Measurements from ENCODE around the gene RGS6. TPM values are rescaled to one million over a fixed set of nuclear protein-coding genes. Genes with fewer than 3 reads are reported as not detected.

Gene RGS6
- total RNA-seq, 1 experiment from 2014 or later, result not detected

GRCh38 chr14:72401632-72402376 is 469.6 kb downstream of the RGS6 start:
- Histone ChIP-seq H3K4me1 (no peaks in the 10 kb centered on the region), H3K4me3 (no peak overlapping the region), H3K36me3 (no peaks in the 10 kb centered on the region), H3K27me3 (no peaks in the 10 kb centered on the region), H3K9me3 (replicated peaks) (no peaks in the 10 kb centered on the region), H3K27ac (no peak overlapping the region)
- DNase-seq, result peak in 1 of 2 experiments; percentile 34

GRCh38 chr14:72402377-72402772 is 470.1 kb downstream of the RGS6 start:
- H3K4me3 ChIP-seq, result no peak overlapping the region
- H3K9me3 ChIP-seq (replicated peaks), result no peaks in the 10 kb centered on the region
- no peak for DNase-seq
- no peak overlapping the region for H3K27ac ChIP-seq
- H3K4me1 ChIP-seq, result no peaks in the 10 kb centered on the region
- no peaks in the 10 kb centered on the region for H3K27me3 ChIP-seq
- no peaks in the 10 kb centered on the region for H3K36me3 ChIP-seq

- Histone ChIP-seq H3K4me1 (no peaks in the 10 kb centered on the region), H3K36me3 (no peaks in the 10 kb centered on the region), H3K27me3 (no peaks in the 10 kb centered on the region), H3K4me3 (no peak overlapping the region), H3K9me3 (replicated peaks) (no peaks in the 10 kb centered on the region), H3K27ac (no peak overlapping the region)
- DNase-seq, result no peak
Measured at GRCh38 chr14:72404106-72404774, 472.0 kb downstream of the RGS6 start.

GRCh38 chr14:72404998-72405397 is 472.8 kb downstream of the RGS6 start:
- Histone ChIP-seq H3K36me3 (no peaks in the 10 kb centered on the region), H3K4me1 (no peaks in the 10 kb centered on the region), H3K9me3 (replicated peaks) (no peaks in the 10 kb centered on the region), H3K27ac (no peak overlapping the region), H3K4me3 (no peak overlapping the region), H3K27me3 (no peaks in the 10 kb centered on the region)
- DNase-seq, result no peak

DNA sequence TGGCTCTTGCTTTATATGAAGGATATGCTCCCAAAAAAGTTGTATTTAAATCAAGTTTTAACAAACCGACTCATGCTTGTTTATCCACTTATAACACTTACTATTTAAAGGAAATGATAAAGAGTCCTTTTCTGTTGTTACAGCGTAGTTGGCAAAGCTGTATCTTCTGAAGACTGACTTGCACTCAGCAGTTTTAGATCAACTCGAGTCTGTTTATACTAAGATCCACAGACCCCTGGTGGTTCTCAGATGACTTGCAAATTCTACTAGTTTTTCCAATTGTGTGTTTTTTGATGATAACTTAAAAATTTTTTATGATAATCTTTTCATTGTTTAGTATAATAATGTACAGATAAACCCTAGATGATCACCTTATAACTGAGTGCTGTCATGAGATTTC is 475.8 kb downstream of the RGS6 start:
- H3K9me3 ChIP-seq (replicated peaks), result no peaks in the 10 kb centered on the region
- H3K27ac ChIP-seq, result no peak overlapping the region
- H3K27me3 ChIP-seq, result no peaks in the 10 kb centered on the region
- no peak for DNase-seq
- H3K4me3 ChIP-seq, result no peak overlapping the region
- H3K36me3 ChIP-seq, result no peaks in the 10 kb centered on the region
- H3K4me1 ChIP-seq, result no peaks in the 10 kb centered on the region

DNA sequence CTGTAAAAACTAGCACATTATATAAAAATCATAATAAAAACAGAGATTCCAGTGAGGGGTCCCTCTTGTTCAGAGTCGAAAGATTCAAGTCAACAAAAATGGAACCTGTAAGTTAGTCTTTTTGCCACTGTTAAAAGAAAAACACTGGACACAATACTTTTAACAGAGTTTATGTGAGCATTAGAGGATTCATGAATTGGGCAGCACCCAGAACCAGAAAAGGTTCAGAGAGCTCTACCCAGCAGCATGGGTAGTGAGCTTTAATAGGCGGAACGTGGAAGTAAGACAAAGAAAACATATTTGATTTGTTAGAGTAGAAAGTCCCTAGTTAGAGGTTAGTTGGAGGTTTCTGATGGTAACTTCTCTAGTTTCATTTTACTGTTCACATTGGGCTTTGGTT is 476.8 kb downstream of the RGS6 start:
- Histone ChIP-seq H3K4me1 (no peaks in the 10 kb centered on the region), H3K9me3 (replicated peaks) (no peaks in the 10 kb centered on the region), H3K4me3 (no peak overlapping the region), H3K27me3 (no peaks in the 10 kb centered on the region), H3K27ac (no peak overlapping the region), H3K36me3 (no peaks in the 10 kb centered on the region)
- DNase-seq, result no peak

DNA sequence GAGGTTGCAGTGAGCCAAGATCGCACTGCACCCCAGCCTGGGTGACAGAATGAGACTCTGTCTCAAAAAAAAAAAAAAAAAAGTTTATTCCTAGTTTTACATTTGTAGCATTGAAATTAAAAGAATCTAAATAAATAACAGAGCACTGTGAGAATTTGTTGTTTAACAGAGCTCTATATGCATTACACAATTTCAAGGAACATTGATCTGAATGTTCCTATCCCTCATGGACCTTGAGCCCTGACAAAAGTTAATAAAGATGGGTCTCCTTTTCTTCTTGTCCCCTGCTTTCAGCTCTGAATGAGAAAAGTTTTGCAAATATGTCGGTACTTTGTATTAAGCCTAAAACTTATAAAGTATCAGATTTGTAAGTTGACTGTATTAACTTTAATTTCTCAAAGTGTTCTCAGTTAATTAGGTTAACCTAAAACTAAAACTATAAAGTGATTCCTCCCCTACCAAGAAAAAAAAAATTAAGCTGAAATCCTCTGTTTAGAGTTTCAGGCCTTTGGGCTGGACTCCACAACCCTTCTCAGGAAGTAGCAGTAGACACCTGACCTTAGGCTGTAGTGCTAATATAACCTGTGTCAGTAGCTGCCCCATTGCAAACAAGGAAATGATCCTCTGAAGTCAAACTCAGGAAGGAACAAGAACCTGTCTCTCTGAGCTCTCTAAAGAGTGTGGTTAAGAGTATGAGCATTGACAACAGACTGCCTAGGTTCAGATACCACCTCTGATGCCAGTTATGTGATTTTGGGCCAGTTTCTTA is 484.0 kb downstream of the RGS6 start:
- H3K9me3 ChIP-seq (replicated peaks), result no peaks in the 10 kb centered on the region; the same call in 1 of the 2 replicates
- no peak for DNase-seq
- no peaks in the 10 kb centered on the region for H3K27me3 ChIP-seq
- H3K4me1 ChIP-seq, result no peaks in the 10 kb centered on the region
- no peak overlapping the region for H3K4me3 ChIP-seq
- H3K27ac ChIP-seq, result no peak overlapping the region
- H3K36me3 ChIP-seq, result no peaks in the 10 kb centered on the region

DNA sequence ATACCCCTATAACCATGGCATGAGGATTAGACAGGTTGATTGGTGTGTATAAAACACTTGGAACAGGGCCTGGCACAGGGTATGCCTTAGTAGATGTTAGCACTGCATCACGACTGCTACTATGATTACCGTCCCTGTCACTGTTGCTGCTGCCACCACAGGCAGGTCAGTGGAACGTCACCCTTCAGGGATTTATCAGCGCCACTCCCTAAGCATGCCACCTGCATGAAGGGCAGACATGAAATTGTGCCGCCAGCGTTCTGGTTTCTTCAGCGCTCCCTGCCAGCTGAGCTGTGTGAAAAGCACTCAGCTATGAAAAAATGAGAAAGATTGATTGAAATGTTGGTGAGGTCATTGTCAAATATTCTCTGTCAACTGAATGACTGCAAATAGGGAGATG is 484.7 kb downstream of the RGS6 start:
- no peak for DNase-seq
- H3K4me1 ChIP-seq, result no peaks in the 10 kb centered on the region
- H3K36me3 ChIP-seq, result no peaks in the 10 kb centered on the region
- H3K27ac ChIP-seq, result no peak overlapping the region
- no peak overlapping the region for H3K4me3 ChIP-seq
- H3K9me3 ChIP-seq (replicated peaks), result no peaks in the 10 kb centered on the region; the same call in 1 of the 2 replicates
- H3K27me3 ChIP-seq, result no peaks in the 10 kb centered on the region

DNA sequence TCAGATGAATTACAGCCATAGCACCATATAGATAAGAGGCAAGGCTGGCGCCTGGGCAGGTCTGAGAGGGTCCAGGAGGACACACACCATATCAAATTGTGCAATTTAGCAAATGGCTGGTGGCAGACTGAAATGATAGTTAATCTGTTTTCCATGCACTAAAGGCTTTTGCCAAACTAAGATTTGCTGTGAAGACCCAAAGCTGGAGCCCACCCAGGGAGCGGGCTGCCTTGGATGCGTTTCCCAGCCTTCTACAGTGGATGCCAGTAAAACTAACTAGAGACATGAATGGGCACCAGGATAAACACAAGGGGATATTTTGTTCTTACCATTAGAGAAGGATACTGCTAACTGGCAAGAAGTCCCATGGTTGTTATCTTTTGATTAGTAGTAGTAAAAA is 486.6 kb downstream of the RGS6 start:
- H3K4me1 ChIP-seq, result peaks cover 2% of the 10 kb centered on the region; the same call in 1 of the 2 replicates
- no peaks in the 10 kb centered on the region for H3K27me3 ChIP-seq
- H3K9me3 ChIP-seq (replicated peaks), result no peaks in the 10 kb centered on the region; the same call in 1 of the 2 replicates
- H3K27ac ChIP-seq, result peak overlapping the region; percentile 31; the same call in 1 of the 2 replicates
- no peak overlapping the region for H3K4me3 ChIP-seq
- no peaks in the 10 kb centered on the region for H3K36me3 ChIP-seq
- peak; percentile 14 to 24 for DNase-seq

DNA sequence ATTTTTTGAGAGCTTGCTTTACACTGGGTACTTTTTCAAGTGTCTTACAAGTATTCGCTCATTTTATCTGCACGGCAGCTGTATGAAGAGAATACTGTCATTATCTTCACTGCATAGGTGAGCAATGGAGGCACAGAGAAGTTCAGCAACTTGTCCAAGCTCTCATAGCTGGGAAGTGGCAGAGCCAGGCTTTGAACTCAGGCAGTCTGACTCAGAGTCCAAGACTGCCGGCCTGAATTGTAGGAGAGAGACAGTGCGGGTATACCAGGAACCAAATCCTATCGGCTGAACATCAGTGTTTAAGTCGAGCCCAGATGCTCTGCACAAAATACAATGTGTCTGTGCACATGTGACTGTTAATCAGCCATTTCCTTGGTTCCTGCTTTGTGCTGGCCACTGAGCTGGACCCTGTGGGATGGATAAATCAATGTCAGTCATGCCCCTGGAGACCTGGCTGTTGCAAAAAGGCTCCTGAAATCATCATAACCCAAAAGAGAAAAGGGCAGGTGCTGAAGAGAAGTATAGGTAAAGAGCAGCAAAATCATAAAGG is 487.1 kb downstream of the RGS6 start:
- H3K4me1 ChIP-seq, result peaks cover 6% of the 10 kb centered on the region; the same call in 1 of the 2 replicates
- no peaks in the 10 kb centered on the region for H3K36me3 ChIP-seq
- H3K4me3 ChIP-seq, result no peak overlapping the region
- no peak for DNase-seq
- no peaks in the 10 kb centered on the region for H3K27me3 ChIP-seq
- no peak overlapping the region; the same call in 1 of the 2 replicates for H3K27ac ChIP-seq
- no peaks in the 10 kb centered on the region; the same call in 1 of the 2 replicates for H3K9me3 ChIP-seq (replicated peaks)

GRCh38 chr14:72420749-72421474 is 488.7 kb downstream of the RGS6 start:
- peak; percentile 66 to 84 for DNase-seq
- no peak overlapping the region for H3K27ac ChIP-seq
- H3K36me3 ChIP-seq, result no peaks in the 10 kb centered on the region
- H3K4me3 ChIP-seq, result no peak overlapping the region
- H3K27me3 ChIP-seq, result no peaks in the 10 kb centered on the region
- no peaks in the 10 kb centered on the region; the same call in 1 of the 2 replicates for H3K9me3 ChIP-seq (replicated peaks)
- peaks cover 21% of the 10 kb centered on the region for H3K4me1 ChIP-seq

- Histone ChIP-seq H3K27ac (peak overlapping the region; percentile 46), H3K36me3 (no peaks in the 10 kb centered on the region), H3K4me1 (peaks cover 21% of the 10 kb centered on the region), H3K9me3 (replicated peaks) (no peaks in the 10 kb centered on the region), H3K4me3 (no peak overlapping the region), H3K27me3 (no peaks in the 10 kb centered on the region)
- DNase-seq, result peak in 1 of 2 experiments; percentile 38
Measured at GRCh38 chr14:72423957-72424356, 491.7 kb downstream of the RGS6 start.

DNA sequence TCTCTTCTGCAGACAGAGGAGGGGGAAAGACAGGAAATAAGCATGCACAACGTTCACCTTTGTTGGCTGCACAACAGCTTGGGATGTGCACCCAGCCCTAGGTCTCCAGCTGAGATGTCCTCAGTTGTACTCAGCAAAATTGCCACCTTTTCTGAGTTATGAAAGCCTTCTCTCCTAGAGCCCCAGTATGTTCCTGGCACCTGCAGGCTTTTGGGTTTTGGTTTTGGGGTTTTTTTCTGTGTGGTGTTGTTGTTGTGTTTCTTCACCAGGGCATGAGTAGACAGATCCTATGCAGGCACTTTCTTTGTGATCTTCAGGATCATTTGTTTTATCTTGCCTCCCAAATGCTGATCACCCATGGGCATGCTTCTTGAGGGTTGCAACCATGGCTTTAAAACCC is 498.2 kb downstream of the RGS6 start:
- H3K4me1 ChIP-seq, result peaks cover 3% of the 10 kb centered on the region
- H3K27me3 ChIP-seq, result no peaks in the 10 kb centered on the region
- H3K9me3 ChIP-seq (replicated peaks), result no peaks in the 10 kb centered on the region
- no peak overlapping the region for H3K27ac ChIP-seq
- no peak for DNase-seq
- H3K36me3 ChIP-seq, result no peaks in the 10 kb centered on the region
- H3K4me3 ChIP-seq, result no peak overlapping the region

- H3K36me3 ChIP-seq, result no peaks in the 10 kb centered on the region
- no peak overlapping the region for H3K4me3 ChIP-seq
- H3K27ac ChIP-seq, result no peak overlapping the region
- H3K9me3 ChIP-seq (replicated peaks), result no peaks in the 10 kb centered on the region
- H3K4me1 ChIP-seq, result no peaks in the 10 kb centered on the region; the same call in 1 of the 2 replicates
- H3K27me3 ChIP-seq, result no peaks in the 10 kb centered on the region
- DNase-seq, result no peak
Measured at GRCh38 chr14:72432748-72433147, 500.5 kb downstream of the RGS6 start.
